ENCODE data around the gene BLTP1.

The BLTP1 gene

DNA sequence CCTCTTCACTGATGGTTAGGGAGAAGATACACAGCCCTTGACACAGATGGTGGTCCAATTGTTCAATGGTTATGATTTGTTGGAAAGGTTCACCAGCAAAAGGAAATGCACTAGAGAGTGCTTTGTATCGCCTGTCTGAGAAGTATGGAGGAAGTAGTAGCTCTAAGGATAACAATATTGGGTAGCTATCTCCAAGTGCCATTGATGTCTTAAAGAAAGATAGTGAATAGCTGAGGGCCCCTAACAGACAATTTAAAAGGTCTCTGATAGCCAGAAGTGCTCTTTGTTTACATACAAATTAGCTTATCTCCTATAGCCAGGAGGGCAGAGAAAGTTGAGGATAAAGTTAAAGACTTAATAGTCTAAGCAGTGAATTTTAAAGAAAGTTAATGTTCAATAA, 33.9 kb upstream of the BLTP1 start:
- H3K27ac Mint-ChIP-seq: no peak overlapping the region
- TF ChIP-seq, protein P1, sequence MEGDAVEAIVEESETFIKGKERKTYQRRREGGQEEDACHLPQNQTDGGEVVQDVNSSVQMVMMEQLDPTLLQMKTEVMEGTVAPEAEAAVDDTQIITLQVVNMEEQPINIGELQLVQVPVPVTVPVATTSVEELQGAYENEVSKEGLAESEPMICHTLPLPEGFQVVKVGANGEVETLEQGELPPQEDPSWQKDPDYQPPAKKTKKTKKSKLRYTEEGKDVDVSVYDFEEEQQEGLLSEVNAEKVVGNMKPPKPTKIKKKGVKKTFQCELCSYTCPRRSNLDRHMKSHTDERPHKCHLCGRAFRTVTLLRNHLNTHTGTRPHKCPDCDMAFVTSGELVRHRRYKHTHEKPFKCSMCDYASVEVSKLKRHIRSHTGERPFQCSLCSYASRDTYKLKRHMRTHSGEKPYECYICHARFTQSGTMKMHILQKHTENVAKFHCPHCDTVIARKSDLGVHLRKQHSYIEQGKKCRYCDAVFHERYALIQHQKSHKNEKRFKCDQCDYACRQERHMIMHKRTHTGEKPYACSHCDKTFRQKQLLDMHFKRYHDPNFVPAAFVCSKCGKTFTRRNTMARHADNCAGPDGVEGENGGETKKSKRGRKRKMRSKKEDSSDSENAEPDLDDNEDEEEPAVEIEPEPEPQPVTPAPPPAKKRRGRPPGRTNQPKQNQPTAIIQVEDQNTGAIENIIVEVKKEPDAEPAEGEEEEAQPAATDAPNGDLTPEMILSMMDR (IDR thresholded peaks at IDR 0.05; ENCODE audit: unreplicated experiment in 3 of 3): no peak
- no peaks in the 10 kb centered on the region for H3K4me1 Mint-ChIP-seq
- H3K4me3 Mint-ChIP-seq: no peak overlapping the region
- no peaks in the 10 kb centered on the region for H3K9me3 Mint-ChIP-seq
- H3K36me3 Mint-ChIP-seq (ENCODE audit: low read depth): no peaks in the 10 kb centered on the region
- no peaks in the 10 kb centered on the region for H3K27me3 Mint-ChIP-seq (ENCODE audit: low read depth)

DNA sequence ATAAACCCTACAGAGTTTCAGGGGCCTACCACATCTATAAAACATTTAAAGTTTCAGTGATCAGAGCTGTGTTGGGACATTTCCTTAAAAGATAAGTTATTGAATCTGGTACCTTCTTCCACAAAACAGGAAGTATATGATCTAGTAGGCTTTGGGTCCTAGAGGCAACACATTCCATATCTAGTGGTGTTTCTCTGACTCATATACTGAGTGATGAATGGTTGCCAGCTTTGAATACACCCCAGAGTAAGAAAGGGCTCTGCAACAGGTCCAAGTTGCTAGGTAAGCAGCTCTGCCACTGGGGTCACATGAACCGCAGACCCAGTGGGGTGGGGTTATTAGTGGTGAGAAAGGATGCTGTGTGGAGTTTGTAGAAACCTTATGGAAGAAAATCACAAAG, 32.4 kb upstream of the BLTP1 start:
- TF ChIP-seq, protein P1 (IDR thresholded peaks at IDR 0.05; ENCODE audit: unreplicated experiment in 3 of 3): no peak
- Mint-ChIP-seq H3K9me3 (no peaks in the 10 kb centered on the region), H3K4me3 (no peak overlapping the region), H3K4me1 (no peaks in the 10 kb centered on the region), H3K36me3 (ENCODE audit: low read depth) (no peaks in the 10 kb centered on the region), H3K27ac (no peak overlapping the region), H3K27me3 (ENCODE audit: low read depth) (no peaks in the 10 kb centered on the region)

DNA sequence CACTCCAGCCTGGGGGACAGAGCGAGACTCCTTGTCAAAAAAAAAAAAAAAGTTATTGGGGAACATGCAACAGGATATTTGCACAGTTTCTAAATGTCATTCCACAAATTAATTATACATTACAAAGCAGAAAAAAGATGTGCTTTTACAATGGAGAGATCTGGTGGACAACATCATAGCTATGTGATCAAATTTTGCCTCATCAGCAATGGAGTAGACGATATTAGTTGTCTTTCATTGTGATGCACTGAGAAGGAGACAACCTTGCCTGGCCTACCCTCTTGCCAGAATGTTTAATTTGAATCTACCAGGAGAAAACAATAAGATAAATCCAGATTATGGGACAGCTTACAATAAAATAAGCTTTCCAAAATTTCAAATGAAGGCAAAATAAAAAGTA, 30.5 kb upstream of the BLTP1 start:
- Mint-ChIP-seq H3K27ac (no peak overlapping the region), H3K36me3 (ENCODE audit: low read depth) (no peaks in the 10 kb centered on the region), H3K9me3 (no peaks in the 10 kb centered on the region), H3K27me3 (ENCODE audit: low read depth) (no peaks in the 10 kb centered on the region), H3K4me3 (no peak overlapping the region), H3K4me1 (no peaks in the 10 kb centered on the region)
- TF ChIP-seq, protein P1 (IDR thresholded peaks at IDR 0.05; ENCODE audit: unreplicated experiment in 3 of 3): no peak

DNA sequence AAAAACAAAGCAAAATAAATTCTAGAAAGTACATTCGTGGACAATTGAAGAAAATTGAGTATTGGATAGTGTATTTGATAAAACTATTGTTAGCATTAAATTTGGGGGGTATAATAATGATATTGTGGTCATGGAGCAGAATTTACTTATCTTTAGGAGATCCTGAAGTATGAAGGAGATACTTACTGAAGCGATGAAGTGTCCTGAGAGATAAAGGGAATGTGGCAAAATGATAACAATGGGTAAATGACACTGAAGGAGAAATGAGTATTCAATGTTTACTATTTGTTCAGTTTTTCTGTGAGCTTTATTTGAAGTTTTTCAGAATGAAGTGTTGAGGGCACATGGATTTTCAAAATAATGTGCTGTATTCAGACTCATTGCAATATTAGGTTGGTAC, 30.0 kb upstream of the BLTP1 start:
- no peaks in the 10 kb centered on the region for H3K9me3 Mint-ChIP-seq
- H3K36me3 Mint-ChIP-seq (ENCODE audit: low read depth): no peaks in the 10 kb centered on the region
- no peak overlapping the region for H3K4me3 Mint-ChIP-seq
- H3K27ac Mint-ChIP-seq: no peak overlapping the region
- no peaks in the 10 kb centered on the region for H3K27me3 Mint-ChIP-seq (ENCODE audit: low read depth)
- H3K4me1 Mint-ChIP-seq: no peaks in the 10 kb centered on the region
- TF ChIP-seq, protein P1 (IDR thresholded peaks at IDR 0.05; ENCODE audit: unreplicated experiment in 3 of 3): no peak

DNA sequence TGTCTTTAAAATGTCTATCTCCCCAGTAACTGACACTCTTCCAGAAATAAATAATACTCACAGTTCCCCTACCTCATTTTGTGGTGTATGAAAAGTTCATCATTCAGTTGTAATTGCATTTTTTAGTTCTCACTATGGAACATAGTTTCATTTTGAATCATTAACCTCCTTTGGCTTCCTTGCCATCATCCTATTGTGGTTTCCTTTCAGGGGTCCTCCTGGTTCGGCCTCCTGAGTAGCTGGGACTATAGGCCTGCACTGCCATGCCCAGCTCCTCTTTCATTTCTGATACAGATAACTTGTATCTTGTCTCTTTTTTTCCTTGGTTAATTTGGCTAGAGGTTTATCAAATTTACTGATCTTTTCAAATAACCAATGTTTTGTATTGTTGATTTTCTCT, 23.1 kb upstream of the BLTP1 start:
- Mint-ChIP-seq H3K4me3 (no peak overlapping the region), H3K9me3 (no peaks in the 10 kb centered on the region), H3K27me3 (ENCODE audit: low read depth) (no peaks in the 10 kb centered on the region), H3K36me3 (ENCODE audit: low read depth) (no peaks in the 10 kb centered on the region), H3K27ac (no peak overlapping the region), H3K4me1 (no peaks in the 10 kb centered on the region)
- TF ChIP-seq, protein P1 (IDR thresholded peaks at IDR 0.05; ENCODE audit: unreplicated experiment in 3 of 3): no peak

DNA sequence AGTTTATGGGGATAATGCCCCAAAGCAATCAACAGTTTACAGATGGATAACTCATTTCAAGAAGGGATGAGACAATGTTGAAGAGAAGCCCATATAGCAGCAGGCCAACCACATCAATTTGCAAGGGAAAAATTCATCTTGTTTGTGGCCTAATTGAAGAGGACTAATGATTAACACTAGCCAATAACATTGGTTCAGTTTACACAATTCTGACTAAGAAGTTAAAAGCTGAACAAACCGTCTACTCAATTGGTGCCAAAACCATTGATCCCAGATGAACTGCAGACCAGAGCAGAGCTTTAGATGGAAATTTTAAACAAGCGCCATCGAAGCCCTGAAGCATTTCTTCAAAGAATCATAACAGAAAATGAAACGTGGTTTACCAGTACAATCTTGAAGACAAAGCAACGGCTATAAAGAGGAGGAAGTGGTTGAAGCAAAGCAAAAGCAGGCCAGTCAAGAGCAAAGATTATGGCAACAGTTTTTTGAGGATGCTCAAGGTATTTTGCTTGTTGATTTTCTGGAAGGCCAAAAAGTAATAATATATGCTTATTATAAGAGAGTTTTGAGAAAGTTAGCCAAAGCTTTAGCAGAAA, 20.5 kb upstream of the BLTP1 start:
- TF ChIP-seq, protein P1 (IDR thresholded peaks at IDR 0.05; ENCODE audit: unreplicated experiment in 3 of 3): no peak
- H3K36me3 Mint-ChIP-seq (ENCODE audit: low read depth): no peaks in the 10 kb centered on the region
- H3K4me1 Mint-ChIP-seq: no peaks in the 10 kb centered on the region
- H3K4me3 Mint-ChIP-seq: no peak overlapping the region
- no peaks in the 10 kb centered on the region for H3K27me3 Mint-ChIP-seq (ENCODE audit: low read depth)
- no peaks in the 10 kb centered on the region for H3K9me3 Mint-ChIP-seq
- H3K27ac Mint-ChIP-seq: no peak overlapping the region

Measured in nephron (organoid).